Upper lobe of right lung (tissue), 1 donor: ENCODE data around the gene ARHGEF19. TPM values are rescaled to one million over a fixed set of nuclear protein-coding genes. Genes with fewer than 3 reads are reported as not detected.

Source experiments
- ATAC-seq: fragments of 200-7000 bp; cut with Tn5 transposase; one replicate; pipeline ENCODE4 v1.9.1; 2020; ENCODE audit warnings: mild to moderate bottlenecking, moderate library complexity
- DNase-seq: peaks from one replicate; pipeline ENCODE4 v3.0.0-alpha.2; 2020
- H3K27ac ChIP-seq: fragments of 200-600 bp; one replicate; pipeline ENCODE4 v1.8.0; 2022
- H3K27me3 ChIP-seq: fragments of 200-600 bp; one replicate; pipeline ENCODE4 v1.8.0; 2022; ENCODE audit warnings: mild to moderate bottlenecking
- H3K36me3 ChIP-seq: fragments of 200-600 bp; one replicate; pipeline ENCODE4 v1.8.0; 2022
- H3K4me1 ChIP-seq: fragments of 200-600 bp; one replicate; pipeline ENCODE4 v1.8.0; 2022
- H3K4me3 ChIP-seq: fragments of 200-600 bp; one replicate; pipeline ENCODE4 v1.8.0; 2022; ENCODE audit warnings: mild to moderate bottlenecking
- H3K9me3 ChIP-seq: fragments of 200-600 bp; one replicate; pipeline ENCODE4 v1.8.0; 2022
- CTCF ChIP-seq: fragments of 200-600 bp; IDR thresholded peaks from one replicate; pipeline ENCODE4 v1.8.0; 2022; ENCODE audit warnings: antibody characterized with exemption
- intact Hi-C: fragments of 100-400 bp; cut with DNase I; formaldehyde crosslinking; loops from one replicate; pipeline ENCODE4 v1.11.0; 2022
- total RNA-seq: library from RNA; stranded (reverse); fragmentation: NEBNext Ultra II Directional; extraction: Animal tissue kit (Norgen Biotek cat#: 25700); gene quantifications from one replicate; pipeline ENCODE4 v1.2.1, GENCODE V29; 2021
- donor health status: DM: no; HTN: yes; CAD: no; lungs with severe emphysema.

Gene ARHGEF19
- total RNA-seq, 1 donor from 2014 or later, result 11.9 TPM

- no peaks in the 10 kb centered on the region for H3K27me3 ChIP-seq
- intact Hi-C loops, result no loop called here
- no peak overlapping the region for H3K4me3 ChIP-seq
- H3K4me1 ChIP-seq, result peaks cover 64% of the 10 kb centered on the region
- no peaks in the 10 kb centered on the region for H3K36me3 ChIP-seq
- no peak for DNase-seq
- peak overlapping the region; percentile 27 for H3K27ac ChIP-seq
- no peak for TF ChIP-seq CTCF
- no peak for ATAC-seq
- no peaks in the 10 kb centered on the region for H3K9me3 ChIP-seq
These were observed 35.8 kb downstream of the ARHGEF19 start for GRCh38 chr1:16176653-16177052.

GRCh38 chr1:16175610-16176553, 36.6 kb downstream of the ARHGEF19 start:
- peak; percentile 90 for DNase-seq
- no peaks in the 10 kb centered on the region for H3K36me3 ChIP-seq
- H3K9me3 ChIP-seq, result no peaks in the 10 kb centered on the region
- peaks cover 56% of the 10 kb centered on the region for H3K4me1 ChIP-seq
- no peak overlapping the region for H3K4me3 ChIP-seq
- no peak for TF ChIP-seq CTCF
- intact Hi-C loops, result no loop called here
- peak; percentile 56 for ATAC-seq
- H3K27me3 ChIP-seq, result no peaks in the 10 kb centered on the region
- peak overlapping the region; percentile 27 for H3K27ac ChIP-seq

- ATAC-seq (no peak), DNase-seq (no peak)
- intact Hi-C loops, result no loop called here
These were observed 37.4 kb downstream of the ARHGEF19 start for GRCh38 chr1:16174886-16175598.

GRCh38 chr1:16174261-16174868, 38.1 kb downstream of the ARHGEF19 start:
- intact Hi-C loops, result no loop called here
- Histone ChIP-seq H3K4me1 (peaks cover 47% of the 10 kb centered on the region), H3K27me3 (no peaks in the 10 kb centered on the region), H3K9me3 (no peaks in the 10 kb centered on the region), H3K27ac (no peak overlapping the region), H3K4me3 (no peak overlapping the region), H3K36me3 (no peaks in the 10 kb centered on the region)
- ATAC-seq, result no peak
- TF ChIP-seq CTCF, result no peak
- DNase-seq, result no peak

More at GRCh38 chr1:16174886-16175598, 37.4 kb downstream of the ARHGEF19 start:
- no peak overlapping the region for H3K4me3 ChIP-seq
- no peaks in the 10 kb centered on the region for H3K27me3 ChIP-seq
- no peak for TF ChIP-seq CTCF
- no peaks in the 10 kb centered on the region for H3K36me3 ChIP-seq
- peaks cover 52% of the 10 kb centered on the region for H3K4me1 ChIP-seq
- H3K27ac ChIP-seq, result peak overlapping the region; percentile 27
- no peaks in the 10 kb centered on the region for H3K9me3 ChIP-seq

- intact Hi-C loops, result no loop called here
- Histone ChIP-seq H3K27ac (peak overlapping the region; percentile 61), H3K4me1 (peaks cover 44% of the 10 kb centered on the region), H3K36me3 (no peaks in the 10 kb centered on the region), H3K9me3 (no peaks in the 10 kb centered on the region), H3K4me3 (no peak overlapping the region), H3K27me3 (no peaks in the 10 kb centered on the region)
- no peak for TF ChIP-seq CTCF
- ATAC-seq, result peak; percentile 75
- DNase-seq, result peak; percentile 84
These were observed 38.8 kb downstream of the ARHGEF19 start for GRCh38 chr1:16173447-16174260.
